GM18505 (cell line): ENCODE measurements around the gene MLXIP.
"Not testable (repeated sequence)": the region's sequence is repeated elsewhere in the genome, so short reads cannot be mapped to it uniquely, and the experiment has no call there.

Source experiments
- ATAC-seq: cut with Tn5 transposase; IDR thresholded peaks from one replicate; pipeline ENCODE4 v1.9.1; 2021; ENCODE audit not compliant: unreplicated experiment
- POLR2A ChIP-seq: IDR thresholded peaks from 4 replicates; pipeline ENCODE4 v1.6.1; 2011; ENCODE audit warnings: borderline replicate concordance; ENCODE audit not compliant: insufficient read depth, insufficient read length; ENCODE audit errors: extremely low read depth

MLXIP gene

DNA sequence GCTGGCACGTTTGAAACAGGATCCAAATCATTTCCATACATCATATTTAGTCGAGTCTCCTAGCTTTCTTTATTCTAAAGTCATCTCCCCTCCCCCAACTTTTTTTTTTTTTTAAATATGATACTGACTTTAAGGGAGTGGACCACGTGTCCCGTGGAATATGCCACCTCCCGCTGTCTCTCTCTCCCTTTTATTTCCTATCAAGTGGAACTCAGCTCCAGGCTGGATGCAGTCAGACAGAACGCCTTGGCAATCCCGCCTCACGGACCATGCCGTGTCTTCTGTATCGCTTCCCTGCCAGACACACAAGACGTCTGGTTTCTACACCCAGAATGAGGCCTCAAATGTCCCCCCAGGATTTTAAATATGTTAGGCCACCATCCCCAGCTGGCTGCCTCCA lies 35.6 kb upstream of the MLXIP start:
- no peak for ATAC-seq
- no peak for TF ChIP-seq POLR2A

DNA sequence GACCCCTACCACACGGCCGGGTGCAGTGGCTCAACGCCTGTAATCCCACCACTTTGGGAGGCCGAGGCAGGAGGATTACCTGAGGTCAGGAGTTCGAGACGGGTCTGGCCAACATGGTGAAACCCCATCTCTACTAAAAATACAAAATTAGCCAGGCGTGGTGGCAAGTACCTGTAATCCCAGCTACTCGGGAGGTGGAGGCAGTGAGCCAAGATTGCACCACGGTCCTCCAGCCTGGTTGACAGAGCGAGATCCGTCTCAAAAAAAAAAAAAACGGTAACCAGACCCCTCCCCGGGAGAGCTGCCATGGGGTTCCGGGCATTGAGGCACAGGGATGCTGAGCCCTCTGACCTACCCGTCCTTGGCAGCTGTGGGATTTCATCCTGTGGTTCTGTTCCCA lies 35.1 kb upstream of the MLXIP start:
- TF ChIP-seq POLR2A, result no peak
- ATAC-seq, result no peak

- no peak for ATAC-seq
- TF ChIP-seq POLR2A, result no peak
These were observed 33.3 kb upstream of the MLXIP start for GRCh38 chr12:122045262-122045661.

DNA sequence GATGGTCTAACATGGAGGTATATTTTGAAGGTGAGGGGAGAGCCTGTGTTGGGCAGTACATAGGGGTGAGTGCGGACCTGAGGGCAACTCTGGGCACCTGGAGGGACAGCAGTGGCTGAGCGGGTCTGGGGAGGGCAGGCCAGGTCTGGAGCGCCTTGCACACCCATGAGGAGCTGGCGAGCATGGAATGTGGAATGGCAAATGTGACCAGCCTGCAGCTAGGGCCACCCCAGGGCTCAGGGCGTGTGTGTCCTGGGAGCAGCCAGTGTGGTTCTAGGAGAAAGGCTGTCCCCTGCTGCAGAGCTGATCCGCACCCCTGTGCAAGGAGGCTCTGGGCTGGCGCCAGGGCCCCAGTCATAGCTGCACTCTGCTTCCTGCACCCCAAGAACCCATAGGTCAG lies 32.4 kb upstream of the MLXIP start:
- no peak for TF ChIP-seq POLR2A
- ATAC-seq, result no peak

GRCh38 chr12:122048151-122048550 lies 30.4 kb upstream of the MLXIP start:
- no peak for ATAC-seq
- no peak for TF ChIP-seq POLR2A

- ATAC-seq, result no peak
- TF ChIP-seq POLR2A, result no peak
These were observed 28.7 kb upstream of the MLXIP start for GRCh38 chr12:122049827-122050226.

- ATAC-seq, result no peak
These were observed 27.9 kb upstream of the MLXIP start for GRCh38 chr12:122050706-122051105.

GRCh38 chr12:122051231-122051876 lies 27.2 kb upstream of the MLXIP start:
- no peak for TF ChIP-seq POLR2A
- no peak for ATAC-seq

More at GRCh38 chr12:122050706-122051105, 27.9 kb upstream of the MLXIP start:
- no peak for TF ChIP-seq POLR2A

GRCh38 chr12:122052285-122052684 lies 26.3 kb upstream of the MLXIP start:
- no peak for ATAC-seq
- TF ChIP-seq POLR2A, result no peak

- TF ChIP-seq POLR2A, result no peak
- ATAC-seq, result no peak
These were observed 23.6 kb upstream of the MLXIP start for GRCh38 chr12:122054842-122055520.

DNA sequence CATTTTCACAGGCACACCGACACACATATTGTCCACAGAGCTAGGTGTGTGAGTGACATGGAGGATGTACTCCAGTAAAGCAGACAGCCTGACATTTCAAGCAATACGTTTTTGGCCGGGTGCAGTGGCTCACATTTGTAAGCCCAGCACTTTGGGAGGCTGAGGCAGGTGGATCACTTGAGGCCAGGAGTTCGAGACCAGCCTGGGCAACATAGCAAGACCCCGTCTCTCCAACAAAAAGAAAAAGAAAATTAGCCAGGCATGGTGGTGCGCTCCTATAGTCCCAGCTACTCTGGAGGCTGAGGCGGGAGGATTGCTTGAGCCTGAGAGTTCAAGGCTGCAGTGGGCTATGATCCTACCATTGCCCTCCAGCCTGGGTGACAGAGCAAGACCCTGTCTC lies 22.1 kb upstream of the MLXIP start:
- not testable (repeated sequence) for ATAC-seq

GRCh38 chr12:122057007-122057735 lies 21.4 kb upstream of the MLXIP start:
- no peak for TF ChIP-seq POLR2A
- no peak for ATAC-seq

- no peak for ATAC-seq
- TF ChIP-seq POLR2A, result no peak
These were observed 20.8 kb upstream of the MLXIP start for GRCh38 chr12:122057769-122058168.
